HG03571 (cell line): ENCODE data around the gene RUNX2.
"Not testable (repeated sequence)": the region's sequence is repeated elsewhere in the genome, so short reads cannot be mapped to it uniquely, and the experiment has no call there.

Experiments
- ATAC-seq: cut with Tn5 transposase; IDR thresholded peaks from one replicate; pipeline ENCODE4 v1.9.1; 2021; ENCODE audit not compliant: unreplicated experiment

The RUNX2 gene

DNA sequence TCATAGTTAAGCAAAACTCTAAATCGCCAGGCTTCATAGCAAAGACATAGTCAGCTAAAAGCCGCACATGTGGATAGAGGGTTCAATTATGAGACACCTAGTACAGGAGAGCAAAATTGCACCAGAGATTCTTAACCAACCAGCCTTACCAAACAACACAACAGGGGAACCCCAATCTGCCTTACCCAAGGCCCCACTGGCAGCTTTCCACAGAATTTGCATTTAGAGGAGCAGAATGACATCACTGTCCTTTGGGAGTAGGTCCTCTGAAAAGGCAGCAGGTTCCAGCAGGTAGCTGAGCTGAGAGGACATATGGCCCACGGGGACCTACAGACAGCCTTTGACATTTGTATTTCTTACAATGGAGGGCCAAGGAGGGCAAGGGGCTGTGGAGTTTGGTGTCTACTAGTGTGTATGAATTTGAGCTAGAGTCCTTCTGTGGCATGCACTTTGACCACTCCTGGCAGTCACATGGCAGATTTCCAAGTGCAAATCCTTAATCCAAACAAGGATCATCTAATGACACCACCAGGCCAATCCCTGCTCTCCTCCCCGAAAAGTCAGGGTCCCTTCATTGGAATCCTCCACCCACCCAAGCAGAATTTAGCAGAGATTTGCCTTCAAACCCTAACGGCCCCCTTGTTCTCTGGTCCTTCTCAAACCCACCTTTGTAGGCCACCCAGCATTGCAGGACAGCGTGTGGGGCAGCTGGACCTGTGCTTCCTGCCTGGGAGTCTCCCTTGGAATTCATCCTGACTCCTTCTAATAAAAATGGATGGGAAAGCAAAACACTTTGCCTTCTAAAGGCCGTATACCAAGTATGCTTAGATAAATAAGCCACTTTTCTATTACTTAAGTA is 220.8 kb downstream of the RUNX2 start:
- ATAC-seq = peak; percentile 95

DNA sequence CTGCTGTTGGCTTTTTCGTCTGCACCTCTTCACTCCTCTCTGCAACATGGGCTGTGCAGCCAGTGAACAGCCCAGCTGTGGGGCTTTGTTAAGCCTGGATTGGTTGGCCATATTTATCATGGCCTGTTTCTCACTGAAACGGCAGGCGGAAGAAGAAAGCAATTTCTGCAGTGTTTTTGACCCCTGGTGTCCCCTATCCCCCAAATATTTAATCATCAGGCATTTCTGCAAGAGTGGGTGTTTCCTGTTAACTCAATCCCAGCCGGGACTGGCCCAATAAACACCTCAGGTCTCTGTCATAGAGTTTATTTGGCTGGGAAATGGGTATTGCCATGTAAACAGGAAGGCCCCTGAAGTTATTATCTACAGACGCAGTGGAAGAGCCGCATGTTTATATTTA is 224.4 kb downstream of the RUNX2 start:
- ATAC-seq = no peak

DNA sequence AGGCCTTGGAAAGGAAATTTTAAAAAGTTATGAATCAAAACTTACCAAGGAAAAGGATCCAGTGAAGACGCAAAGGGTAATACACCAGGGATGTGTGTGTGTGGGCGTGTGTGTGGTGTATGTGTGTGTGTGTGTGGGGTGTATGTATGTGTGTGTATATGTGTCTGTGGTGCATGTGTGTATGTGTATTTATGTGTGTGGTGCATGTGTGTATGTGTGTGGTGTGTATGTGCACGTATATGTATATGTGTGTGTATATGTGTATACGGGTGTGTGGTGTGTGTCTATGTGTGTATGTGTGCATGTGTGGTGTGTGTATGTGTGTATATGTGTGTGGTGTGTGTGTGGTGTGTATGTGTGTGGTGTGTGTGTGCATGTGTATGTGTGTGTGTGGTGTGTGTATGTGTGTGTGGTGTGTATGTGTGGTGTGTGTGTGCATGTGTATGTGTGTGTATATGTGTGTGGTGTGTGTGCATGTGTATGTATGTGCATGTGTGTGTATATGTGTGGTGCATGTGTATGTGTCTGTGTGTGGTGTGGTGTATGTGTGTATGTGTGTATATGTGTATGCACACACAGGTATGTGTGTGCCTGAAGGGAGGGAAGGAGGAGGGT is 225.7 kb downstream of the RUNX2 start:
- ATAC-seq = no peak

DNA sequence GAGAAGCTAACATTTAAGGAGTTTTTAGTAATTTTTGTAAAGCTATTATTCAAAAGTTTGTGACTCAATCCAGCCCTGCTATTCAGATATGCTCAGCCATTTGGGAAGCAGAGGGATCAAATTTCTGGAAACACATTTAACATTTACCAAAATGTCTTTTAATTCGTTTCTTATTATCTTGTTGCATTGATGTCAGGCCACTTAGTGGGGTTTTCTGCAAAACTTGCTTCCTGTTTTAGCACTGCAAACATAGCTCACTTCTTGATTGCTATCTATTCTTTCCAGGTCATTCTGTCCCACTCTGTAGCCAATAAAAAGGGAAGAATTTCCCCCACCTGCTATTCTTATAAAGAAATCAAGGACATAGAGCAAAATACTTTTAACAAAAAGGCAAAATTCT is 226.5 kb downstream of the RUNX2 start:
- ATAC-seq = no peak

DNA sequence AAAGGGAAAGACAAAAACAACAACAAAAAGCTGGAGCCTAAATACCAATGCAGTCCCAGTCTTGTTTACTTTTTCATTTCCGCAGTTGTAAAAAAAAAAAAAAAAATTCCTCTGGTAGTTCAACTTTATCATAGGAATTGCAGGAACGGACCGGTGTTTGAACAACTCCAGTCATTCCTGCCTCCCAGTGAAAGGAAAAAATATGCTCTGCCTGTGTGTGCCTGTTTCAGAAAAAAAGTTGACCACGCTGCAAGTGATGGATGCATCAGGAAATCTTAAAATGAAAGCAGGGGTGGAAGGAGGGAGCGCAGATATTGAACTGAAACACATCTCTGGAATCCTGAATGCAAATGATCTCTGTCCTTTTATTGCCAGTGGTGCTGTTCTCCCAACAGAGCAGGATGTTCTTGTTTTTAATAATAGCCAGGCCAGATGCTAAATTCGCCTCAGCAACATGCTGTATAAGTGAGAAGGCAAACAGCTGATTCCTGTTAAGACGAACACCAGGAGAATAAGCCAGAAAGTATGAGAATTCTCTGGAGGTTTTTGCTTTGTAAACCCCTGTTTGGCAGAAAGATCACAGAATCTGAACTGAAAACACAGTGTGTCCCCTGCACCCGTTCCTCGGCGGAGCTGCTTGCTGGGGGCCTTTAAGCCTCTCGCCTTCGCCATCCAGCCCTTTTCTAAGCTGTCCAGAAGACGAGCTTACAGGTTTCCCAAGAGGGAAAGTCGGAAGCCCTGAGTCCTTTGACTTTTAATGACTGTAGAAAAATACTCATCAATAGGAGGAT is 228.0 kb downstream of the RUNX2 start:
- no peak for ATAC-seq

DNA sequence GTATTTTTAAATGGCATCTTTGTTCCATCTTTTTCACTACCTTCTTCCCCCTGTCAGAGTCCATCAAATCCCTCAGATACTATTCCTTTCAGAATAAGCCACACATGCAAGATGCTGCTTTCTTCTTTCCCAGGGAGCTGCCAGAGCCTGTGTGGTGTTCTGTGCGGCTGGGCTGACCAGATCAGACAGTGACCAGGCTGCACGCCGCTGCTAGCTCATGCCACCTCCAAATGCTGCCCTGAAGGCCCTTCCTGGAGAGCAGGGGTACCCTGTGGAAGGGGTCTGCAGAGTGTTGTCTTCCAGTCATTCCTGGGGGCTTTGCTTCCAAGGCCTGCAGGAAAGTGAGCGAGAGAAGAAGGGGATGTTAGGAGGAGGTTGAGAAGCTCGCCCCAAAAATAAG is 228.7 kb downstream of the RUNX2 start:
- ATAC-seq = no peak

DNA sequence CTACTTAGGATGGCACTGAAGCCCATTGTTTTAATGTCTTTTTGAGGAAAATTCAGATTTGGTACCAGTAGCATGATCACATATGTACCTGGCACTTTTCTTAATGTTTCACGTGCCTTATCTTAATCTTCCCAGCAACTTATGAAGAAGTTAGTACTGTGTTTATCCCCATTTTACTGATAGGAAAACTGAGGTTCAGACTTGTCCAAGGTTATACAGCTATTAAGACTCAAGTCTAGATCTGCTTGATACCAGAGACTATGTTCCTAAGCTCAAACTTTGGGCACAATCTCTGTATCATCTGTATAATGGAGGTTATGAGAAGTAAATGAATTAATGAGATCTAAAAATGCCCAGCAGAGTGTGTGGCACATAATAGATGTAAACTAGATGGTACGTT is 229.3 kb downstream of the RUNX2 start:
- no peak for ATAC-seq

DNA sequence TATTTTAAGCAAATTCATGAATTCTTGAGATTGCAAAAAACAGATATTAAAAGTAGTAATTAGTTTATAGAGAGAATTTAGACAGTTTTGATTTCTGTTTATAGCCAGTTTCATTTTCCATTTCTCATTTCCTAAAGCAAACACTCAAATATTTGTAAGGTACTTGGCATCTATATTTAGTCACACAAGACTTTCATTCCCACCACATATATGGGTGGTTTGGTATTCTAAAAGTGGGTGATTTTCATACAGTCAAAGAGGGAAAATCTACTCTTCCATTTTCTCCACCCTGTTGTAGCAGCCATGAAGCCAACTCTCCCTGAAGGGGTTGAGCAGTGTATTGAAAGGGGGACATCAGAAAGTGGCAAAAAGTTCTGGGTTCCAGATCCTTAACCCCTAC is 230.7 kb downstream of the RUNX2 start:
- ATAC-seq = no peak

DNA sequence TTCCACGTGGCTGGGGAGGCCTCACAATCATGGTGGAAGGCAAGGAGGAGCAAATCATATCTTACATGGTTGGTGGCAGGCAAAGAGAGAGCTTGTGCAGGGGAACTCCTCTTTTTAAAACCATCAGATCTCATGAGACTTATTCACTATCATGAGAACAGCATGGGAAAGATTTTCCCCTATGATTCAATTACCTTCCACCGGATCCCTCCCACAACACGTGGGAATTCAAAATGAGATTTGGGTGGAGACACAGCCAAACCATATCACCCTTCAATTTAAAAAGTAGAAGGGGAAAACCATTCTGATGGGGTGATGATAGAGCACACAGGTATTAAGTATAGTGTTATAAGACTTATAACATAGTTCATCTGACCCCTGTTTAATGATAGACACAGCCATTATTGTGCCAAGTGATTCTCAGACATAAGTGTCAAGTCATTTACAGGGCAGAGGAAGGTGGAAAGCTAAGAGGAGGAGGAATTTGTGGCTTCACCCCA is 232.2 kb downstream of the RUNX2 start:
- ATAC-seq = not testable (repeated sequence)

DNA sequence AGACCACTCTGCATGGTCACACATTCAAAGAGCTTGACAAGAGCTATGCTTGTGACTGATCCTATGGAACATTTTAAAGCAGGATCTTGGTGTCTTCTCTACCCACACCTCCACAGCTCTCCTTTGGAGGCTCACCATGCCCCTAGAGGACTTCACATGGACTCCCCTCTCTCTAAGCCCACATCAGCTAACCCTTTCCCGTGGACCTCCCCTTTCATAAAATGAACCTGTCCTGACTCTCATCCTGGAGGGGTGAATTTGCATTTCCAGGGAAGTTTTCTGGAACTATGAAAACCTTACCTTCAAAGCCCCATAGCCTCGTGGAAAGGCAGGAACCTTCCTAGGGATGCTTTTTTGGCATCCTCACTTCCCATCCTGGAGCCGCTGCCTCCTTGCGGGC is 234.0 kb downstream of the RUNX2 start:
- no peak for ATAC-seq

DNA sequence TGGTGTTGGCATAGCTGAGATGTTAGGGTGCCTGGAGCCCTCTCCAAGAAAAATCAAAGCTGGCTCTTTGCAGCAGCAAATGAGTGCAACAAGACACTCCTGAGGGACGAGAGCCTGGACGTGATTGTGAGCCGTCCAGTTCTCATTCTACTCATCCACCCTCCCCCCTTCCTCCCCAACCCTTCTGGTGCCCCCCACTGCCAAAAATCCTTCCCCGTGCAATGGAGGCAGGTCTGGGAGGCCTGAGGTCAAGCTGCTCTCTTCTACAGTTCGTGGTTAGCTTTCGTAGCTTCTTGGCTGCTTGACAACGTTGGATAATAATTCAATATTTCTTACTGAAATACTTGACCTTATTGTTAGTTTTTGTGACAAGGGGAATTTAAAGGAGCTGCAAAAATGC is 234.9 kb downstream of the RUNX2 start:
- no peak for ATAC-seq

DNA sequence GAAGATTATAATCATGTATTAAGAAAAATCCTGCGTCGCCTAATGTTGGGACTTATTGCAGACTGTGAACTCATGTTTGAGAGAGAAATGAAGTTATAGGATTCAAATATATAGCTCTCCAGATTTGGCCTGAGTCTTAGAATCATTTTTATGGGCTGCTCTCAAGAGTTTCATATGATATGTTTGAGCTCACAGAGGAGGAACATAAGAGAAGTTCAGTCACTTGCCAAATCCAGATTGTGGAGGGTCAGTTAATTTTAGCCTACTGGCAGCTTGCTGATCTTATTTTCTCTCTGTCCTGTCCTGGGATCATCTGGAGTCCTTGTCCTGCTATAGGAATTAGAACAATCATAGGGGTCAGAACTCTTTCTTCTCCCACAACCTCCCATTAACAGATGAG is 235.7 kb downstream of the RUNX2 start:
- no peak for ATAC-seq

DNA sequence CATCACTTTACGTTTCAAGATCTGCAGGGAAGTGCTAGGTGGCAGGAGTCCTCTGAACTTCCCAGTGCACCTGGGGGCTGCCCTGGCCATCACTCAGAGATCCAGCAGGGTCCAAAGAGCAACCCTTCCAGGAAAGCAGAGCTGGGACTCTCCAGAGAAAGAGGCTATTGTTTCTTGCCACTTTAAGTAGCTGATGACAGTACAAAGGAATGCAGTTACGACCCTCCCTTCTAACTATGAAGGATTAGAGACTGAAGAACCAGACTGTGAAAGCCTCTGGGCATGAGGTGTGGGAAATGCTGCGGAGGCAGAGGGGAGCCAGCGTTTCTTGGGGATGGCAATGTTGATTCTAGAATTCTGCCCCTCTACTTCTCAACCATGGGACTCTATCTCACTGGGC is 238.8 kb downstream of the RUNX2 start:
- no peak for ATAC-seq

DNA sequence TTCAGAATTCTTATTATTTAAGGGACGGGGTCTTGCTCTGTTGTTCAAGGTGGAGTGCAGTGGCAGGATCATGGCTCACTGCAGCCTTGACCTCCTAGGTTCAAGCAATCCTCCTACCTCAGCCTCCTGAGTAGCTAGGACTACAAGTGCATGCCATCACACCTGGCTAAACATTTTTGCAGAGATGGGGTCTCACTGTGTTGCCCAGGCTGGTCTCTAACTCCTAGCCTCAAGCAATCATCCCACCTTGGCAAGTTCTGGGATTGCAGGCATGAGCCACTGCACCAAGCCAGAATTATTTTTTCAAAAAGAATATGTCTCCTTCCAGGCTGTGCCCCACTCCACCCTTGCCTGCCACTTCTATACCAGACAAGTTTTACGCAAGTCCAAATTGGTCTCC is 239.7 kb downstream of the RUNX2 start:
- ATAC-seq = no peak

DNA sequence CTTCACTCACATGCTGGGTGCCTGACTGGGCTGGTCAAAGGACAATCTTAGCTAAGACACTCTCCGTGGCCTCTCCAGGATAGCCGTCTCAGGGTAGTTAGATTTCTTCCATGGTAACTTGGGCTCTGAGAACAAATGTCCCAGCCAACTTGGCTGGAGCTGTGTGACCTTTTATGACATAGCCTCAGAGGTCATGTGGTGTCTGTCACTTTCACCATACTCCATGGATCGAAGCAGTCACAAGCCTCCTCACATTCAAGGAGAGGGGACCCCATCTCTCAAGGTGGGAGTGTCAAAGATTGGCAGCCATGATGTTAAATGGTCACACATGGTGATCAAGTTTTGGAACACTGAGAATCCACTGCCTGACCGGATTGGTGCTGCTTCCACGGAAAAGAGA is 240.5 kb downstream of the RUNX2 start:
- ATAC-seq = no peak

DNA sequence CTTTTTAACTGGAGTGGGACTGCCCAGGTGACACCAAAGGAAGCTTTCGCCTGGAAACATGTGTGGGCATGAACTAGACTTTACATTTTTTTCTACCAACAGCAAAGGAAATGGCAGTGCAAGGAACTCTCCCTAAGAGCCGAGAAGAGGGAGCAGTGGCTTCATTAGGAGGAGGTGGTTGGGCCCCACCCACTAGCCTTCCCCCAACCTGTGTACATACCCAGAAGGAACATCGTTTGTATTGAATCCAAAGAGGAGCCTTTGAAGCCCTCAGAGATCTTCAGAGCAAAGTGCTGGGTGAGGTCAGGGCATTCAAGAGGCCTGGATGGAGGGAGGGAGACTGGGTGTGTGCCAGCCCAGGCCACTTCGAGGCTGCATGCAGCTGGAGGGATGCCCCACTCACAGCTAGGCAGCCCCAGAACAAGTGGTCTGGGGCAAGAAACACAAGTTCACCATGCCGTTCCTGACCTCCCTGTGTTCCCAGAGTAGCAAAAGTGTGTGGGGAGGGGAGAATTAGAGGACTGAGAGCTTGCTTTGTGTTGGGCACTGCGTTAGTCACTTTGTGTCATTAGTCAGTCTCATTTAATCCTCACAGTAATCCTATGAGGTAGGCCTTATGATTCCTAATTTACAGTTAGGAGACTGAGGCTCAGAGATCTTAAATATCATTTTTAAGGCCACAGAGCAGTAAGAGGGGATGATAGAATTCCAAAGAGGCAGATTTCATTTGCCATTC is 241.2 kb downstream of the RUNX2 start:
- no peak for ATAC-seq

DNA sequence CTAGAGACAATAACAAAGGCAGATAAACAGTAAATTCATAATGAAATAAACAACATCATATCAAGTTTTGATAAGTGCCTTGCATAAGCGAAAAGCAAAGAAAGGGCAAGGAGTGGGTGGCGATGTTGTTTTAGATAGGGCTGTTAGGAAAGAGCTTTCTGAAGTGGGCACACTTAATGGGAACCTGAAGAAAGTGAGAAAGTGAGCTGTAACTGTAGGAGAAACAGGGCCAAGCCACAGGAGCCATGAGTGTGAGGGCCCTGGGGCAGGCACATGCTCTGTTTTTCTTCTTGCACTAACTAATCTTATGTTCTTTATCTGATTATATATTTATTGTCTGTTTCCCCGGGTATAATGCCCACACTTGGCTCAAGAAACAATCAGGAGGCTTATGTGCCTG is 243.0 kb downstream of the RUNX2 start:
- ATAC-seq = no peak

DNA sequence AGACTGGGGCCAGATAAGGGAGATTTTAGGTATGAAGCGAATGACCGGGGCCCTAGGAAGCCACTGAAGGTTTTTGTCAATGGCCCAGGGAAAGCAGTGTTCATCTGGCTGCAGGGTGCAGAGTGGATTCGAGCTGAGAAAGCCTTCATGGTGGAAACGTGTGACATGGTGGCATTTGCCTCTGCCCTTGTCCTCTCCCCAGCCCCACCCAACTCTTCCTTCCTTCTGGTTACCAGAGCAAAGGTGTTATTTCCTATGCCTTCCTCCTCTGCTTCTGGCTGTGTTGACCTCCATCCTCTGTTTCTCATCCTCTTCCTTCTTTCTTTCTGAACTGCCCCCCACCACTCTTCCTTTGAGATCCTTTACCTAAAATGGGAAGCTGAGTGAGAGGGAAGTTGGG is 244.7 kb downstream of the RUNX2 start:
- no peak for ATAC-seq

DNA sequence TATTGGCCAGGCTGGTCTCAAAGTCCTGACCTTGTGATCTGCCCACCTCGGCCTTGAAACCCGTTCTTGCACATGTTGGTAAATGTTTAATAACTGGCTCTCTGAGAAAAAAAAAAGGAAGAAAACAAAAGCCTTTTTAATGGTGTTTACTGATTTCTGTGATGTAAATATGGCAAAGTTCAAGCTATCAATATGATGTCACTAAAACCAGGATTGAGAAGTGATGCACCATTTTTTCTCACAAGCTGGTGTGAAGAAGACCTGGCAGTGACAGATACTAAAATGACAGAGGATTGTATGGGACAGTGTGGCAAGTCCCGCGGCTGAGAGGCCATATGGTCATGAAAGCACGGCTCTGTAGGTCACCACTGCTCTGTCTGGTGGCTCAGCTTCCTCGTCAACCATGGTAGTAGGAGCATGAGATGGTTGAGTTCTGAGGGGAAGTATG is 245.9 kb downstream of the RUNX2 start:
- ATAC-seq = no peak

DNA sequence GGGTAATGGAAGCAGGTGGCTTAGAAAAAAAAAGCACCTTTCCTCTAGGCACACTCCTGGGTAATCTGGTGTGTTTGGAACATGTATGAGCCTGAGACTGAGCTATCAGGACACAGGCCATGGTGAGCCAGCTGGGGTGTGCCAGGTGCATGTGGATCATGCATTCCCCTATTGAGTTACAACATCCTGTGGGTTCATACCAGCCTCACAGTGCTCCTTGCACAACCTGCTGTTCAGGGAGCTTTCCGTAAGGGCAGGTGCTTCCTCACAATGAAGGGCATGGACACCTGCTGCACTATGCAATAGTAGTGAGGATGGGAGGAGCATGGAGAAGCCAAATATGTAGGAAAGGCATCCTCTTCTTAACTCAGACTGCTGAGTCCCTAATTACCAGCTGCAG is 246.8 kb downstream of the RUNX2 start:
- ATAC-seq = no peak
